Fibroblast of pulmonary artery (primary cell): ENCODE measurements around the gene SLC12A6.
"Not testable (repeated sequence)": the region's sequence is repeated elsewhere in the genome, so short reads cannot be mapped to it uniquely, and the experiment has no call there.

Experiments
- DNase-seq: peaks from one replicate; pipeline ENCODE4 v3.0.0-alpha.2; 2010; ENCODE audit warnings: low read depth
- H3K4me3 ChIP-seq: replicated peaks from 2 replicates; pipeline ENCODE4 v1.5.1; 2011; ENCODE audit warnings: low read depth, mild to moderate bottlenecking, control low read depth, low read length, moderate library complexity
- TF ChIP-seq, protein P1 (sequence below): IDR thresholded peaks from 2 replicates; pipeline ENCODE4 v1.5.1; 2011; ENCODE audit warnings: mild to moderate bottlenecking, control low read depth, low read length, inconsistent platforms; ENCODE audit errors: missing control alignments

The SLC12A6 gene

DNA sequence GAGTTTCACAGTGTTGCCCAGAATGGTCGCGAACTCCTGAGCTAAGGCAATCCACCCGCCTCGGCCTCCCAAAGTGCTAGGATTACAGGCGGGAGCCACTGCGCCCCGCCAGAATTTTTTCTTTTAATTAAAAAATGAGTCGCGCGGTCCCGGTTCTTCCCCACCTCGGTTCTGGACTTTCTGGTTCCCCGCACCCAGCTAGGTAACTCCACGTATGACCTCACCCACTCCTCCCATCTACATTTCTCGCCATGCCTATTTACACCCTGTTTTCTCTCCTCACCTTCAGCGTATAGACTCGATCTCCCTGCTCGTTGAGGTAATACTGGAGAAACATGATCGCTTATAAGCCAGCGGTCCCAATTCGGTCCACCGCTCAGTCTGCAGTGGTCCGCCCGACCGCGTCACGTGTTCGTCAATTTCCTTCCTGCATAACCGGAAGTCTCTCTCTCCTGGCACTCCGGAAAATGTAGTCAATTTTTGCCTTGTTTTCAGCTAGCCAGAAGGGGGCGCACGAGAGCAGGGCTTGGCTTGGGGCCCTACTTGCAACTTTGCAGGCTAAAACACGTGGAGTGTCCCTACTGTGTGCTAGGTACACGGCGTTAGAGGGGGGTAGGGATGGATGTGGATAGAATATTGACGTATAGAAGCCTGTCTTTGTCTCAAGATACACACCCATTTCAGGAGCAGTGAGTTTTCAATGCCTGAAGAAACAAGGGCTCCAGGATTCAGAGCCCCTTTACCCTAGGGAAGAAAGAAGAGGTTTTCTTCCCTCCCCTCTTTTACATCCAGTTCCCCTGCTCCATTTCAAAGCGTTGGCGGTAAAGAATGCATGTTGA is 5.4 kb upstream of the SLC12A6 start, which contains the start of the genes NOP10 and NUTM1:
Gene NOP10 (minus strand): TSS at position 400 of the 839 bp plus-strand sequence. CDS start 63 bp downstream, at position 337.
Gene NUTM1 (plus strand): TSS at position 579 of the 839 bp plus-strand sequence. CDS start 382 bp downstream, outside the sequence.
- peak within 1 kb of the TSS; percentile 98 for H3K4me3 ChIP-seq
- TF ChIP-seq, protein P1, sequence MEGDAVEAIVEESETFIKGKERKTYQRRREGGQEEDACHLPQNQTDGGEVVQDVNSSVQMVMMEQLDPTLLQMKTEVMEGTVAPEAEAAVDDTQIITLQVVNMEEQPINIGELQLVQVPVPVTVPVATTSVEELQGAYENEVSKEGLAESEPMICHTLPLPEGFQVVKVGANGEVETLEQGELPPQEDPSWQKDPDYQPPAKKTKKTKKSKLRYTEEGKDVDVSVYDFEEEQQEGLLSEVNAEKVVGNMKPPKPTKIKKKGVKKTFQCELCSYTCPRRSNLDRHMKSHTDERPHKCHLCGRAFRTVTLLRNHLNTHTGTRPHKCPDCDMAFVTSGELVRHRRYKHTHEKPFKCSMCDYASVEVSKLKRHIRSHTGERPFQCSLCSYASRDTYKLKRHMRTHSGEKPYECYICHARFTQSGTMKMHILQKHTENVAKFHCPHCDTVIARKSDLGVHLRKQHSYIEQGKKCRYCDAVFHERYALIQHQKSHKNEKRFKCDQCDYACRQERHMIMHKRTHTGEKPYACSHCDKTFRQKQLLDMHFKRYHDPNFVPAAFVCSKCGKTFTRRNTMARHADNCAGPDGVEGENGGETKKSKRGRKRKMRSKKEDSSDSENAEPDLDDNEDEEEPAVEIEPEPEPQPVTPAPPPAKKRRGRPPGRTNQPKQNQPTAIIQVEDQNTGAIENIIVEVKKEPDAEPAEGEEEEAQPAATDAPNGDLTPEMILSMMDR: peak; percentile 96
- DNase-seq: peak; percentile 96

DNA sequence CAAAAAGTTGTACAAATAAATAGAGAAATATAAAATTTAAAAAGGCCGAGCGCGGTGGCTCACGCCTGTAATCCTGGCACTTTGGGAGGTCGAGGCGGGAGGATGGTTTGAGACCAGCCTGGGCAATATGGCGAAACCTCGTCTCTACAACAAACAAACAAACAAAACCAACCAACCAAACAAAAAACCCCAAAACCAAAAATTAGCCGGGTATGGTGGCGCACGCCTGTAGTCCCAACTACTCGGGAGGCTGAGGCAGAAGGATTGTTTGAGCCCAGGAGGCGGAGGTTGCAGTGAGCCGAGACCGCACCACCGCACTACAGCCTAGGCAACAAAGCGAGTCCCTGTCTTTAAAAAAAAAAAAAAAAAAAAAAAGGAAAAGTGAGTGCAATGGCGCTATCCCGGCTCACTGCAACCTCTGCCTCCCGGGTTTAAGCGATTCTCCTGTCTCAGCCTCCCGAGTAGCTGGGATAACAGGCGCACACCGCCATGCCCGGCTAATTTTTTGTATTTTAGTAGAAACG is 4.7 kb upstream of the SLC12A6 start:
- DNase-seq: not testable (repeated sequence)
- peak overlapping the region; percentile 98 for H3K4me3 ChIP-seq

GRCh38 chr15:34341381-34342212 is 4.0 kb upstream of the SLC12A6 start:
- DNase-seq: peak; percentile 24
- H3K4me3 ChIP-seq: peak overlapping the region; percentile 98
- TF ChIP-seq, protein P1: no peak

- H3K4me3 ChIP-seq: no peak overlapping the region
- no peak for DNase-seq
- TF ChIP-seq, protein P1: no peak
These were observed 2.4 kb upstream of the SLC12A6 start for GRCh38 chr15:34339946-34340345.

- peak overlapping the region; percentile 85 for H3K4me3 ChIP-seq
- no peak for DNase-seq
- TF ChIP-seq, protein P1: no peak
These were observed 766 bp upstream of the SLC12A6 start for GRCh38 chr15:34338347-34338746.

GRCh38 chr15:34336991-34337556 is 507 bp downstream of the SLC12A6 start:
- peak overlapping the region; percentile 85 for H3K4me3 ChIP-seq
- no peak for DNase-seq
- TF ChIP-seq, protein P1: no peak
